ENCODE measurements around the gene RASD2.

RASD2 gene

GRCh38 chr22:35541254-35541748 is 670 bp downstream of the RASD2 start:
- DNase-seq (ENCODE audit: low read depth in 2 of 2) = no peak

GRCh38 chr22:35542157-35542938 is 1.7 kb downstream of the RASD2 start:
- DNase-seq (ENCODE audit: low read depth in 2 of 2) = no peak

- DNase-seq (ENCODE audit: low read depth in 2 of 2) = no peak
Measured at GRCh38 chr22:35542939-35543516, 2.4 kb downstream of the RASD2 start.

- no peak for DNase-seq (ENCODE audit: low read depth in 2 of 2)
Measured at GRCh38 chr22:35543702-35544101, 3.1 kb downstream of the RASD2 start.

- DNase-seq (ENCODE audit: low read depth in 2 of 2) = no peak
Measured at GRCh38 chr22:35544189-35544588, 3.6 kb downstream of the RASD2 start.

GRCh38 chr22:35544827-35545226 is 4.2 kb downstream of the RASD2 start:
- DNase-seq (ENCODE audit: low read depth in 2 of 2) = no peak

- DNase-seq (ENCODE audit: low read depth in 2 of 2) = no peak
Measured at GRCh38 chr22:35546886-35547285, 6.3 kb downstream of the RASD2 start.

- no peak for DNase-seq (ENCODE audit: low read depth in 2 of 2)
Measured at GRCh38 chr22:35547987-35548721, 7.5 kb downstream of the RASD2 start.

GRCh38 chr22:35548722-35549112 is 8.1 kb downstream of the RASD2 start:
- no peak for DNase-seq (ENCODE audit: low read depth in 2 of 2)

- DNase-seq (ENCODE audit: low read depth in 2 of 2) = no peak
Measured at GRCh38 chr22:35549328-35549727, 8.7 kb downstream of the RASD2 start.

GRCh38 chr22:35551549-35552177 is 11.0 kb downstream of the RASD2 start:
- DNase-seq (ENCODE audit: low read depth in 2 of 2) = no peak

- peak; percentile 63 to 67 for DNase-seq (ENCODE audit: low read depth in 2 of 2)
Measured at GRCh38 chr22:35552196-35552842, 11.7 kb downstream of the RASD2 start.

- DNase-seq (ENCODE audit: low read depth in 2 of 2) = no peak
Measured at GRCh38 chr22:35552846-35553245, 12.2 kb downstream of the RASD2 start.

- DNase-seq (ENCODE audit: low read depth in 2 of 2) = no peak
Measured at GRCh38 chr22:35553341-35553740, 12.7 kb downstream of the RASD2 start.

GRCh38 chr22:35554297-35554845 is 13.7 kb downstream of the RASD2 start:
- no peak for DNase-seq (ENCODE audit: low read depth in 2 of 2)

GRCh38 chr22:35555483-35555890 is 14.9 kb downstream of the RASD2 start:
- no peak for DNase-seq (ENCODE audit: low read depth in 2 of 2)

- no peak for DNase-seq (ENCODE audit: low read depth in 2 of 2)
Measured at GRCh38 chr22:35555946-35556547, 15.4 kb downstream of the RASD2 start.

- no peak for DNase-seq (ENCODE audit: low read depth in 2 of 2)
Measured at GRCh38 chr22:35556666-35557065, 16.0 kb downstream of the RASD2 start.

- no peak for DNase-seq (ENCODE audit: low read depth in 2 of 2)
Measured at GRCh38 chr22:35558031-35558430, 17.4 kb downstream of the RASD2 start.

GRCh38 chr22:35558719-35559118 is 18.1 kb downstream of the RASD2 start:
- DNase-seq (ENCODE audit: low read depth in 2 of 2) = no peak
